HepG2 (cell line): ENCODE results near the gene RSPH4A. TPM values are rescaled to one million over a fixed set of nuclear protein-coding genes. Genes with fewer than 3 reads are reported as not detected.

Source experiments
- GRHL1 ChIP-seq: sonication (generic); formaldehyde crosslinking; conservative IDR thresholded peaks from 2 replicates; pipeline ENCODE4 v1.8.0; 2022; ENCODE audit warnings: missing genetic modification reagents
- MLXIP ChIP-seq: sonication (generic); formaldehyde crosslinking; IDR thresholded peaks from 2 replicates; pipeline ENCODE4 v1.9.0; 2021; ENCODE audit warnings: missing genetic modification reagents, borderline replicate concordance
- POLR2AphosphoS2 ChIP-seq: IDR thresholded peaks from 2 replicates; pipeline ENCODE4 v1.6.1; 2011; ENCODE audit warnings: low read depth, low read length, improper control_type of control experiment
- PRDM10 ChIP-seq: sonication (generic); formaldehyde crosslinking; IDR thresholded peaks from 2 replicates; pipeline ENCODE4 v1.4.0; 2020; ENCODE audit warnings: low read depth, missing genetic modification reagents
- PTBP1 ChIP-seq: fragments of 200-400 bp; formaldehyde crosslinking; IDR thresholded peaks from 2 replicates; pipeline ENCODE4 v1.6.1; 2018; ENCODE audit warnings: low read length, low read depth; ENCODE audit not compliant: poor library complexity, severe bottlenecking
- SP140L ChIP-seq: sonication (generic); formaldehyde crosslinking; IDR thresholded peaks from 2 replicates; pipeline ENCODE4 v1.4.0; 2020; ENCODE audit warnings: missing genetic modification reagents, borderline replicate concordance
- YEATS2 ChIP-seq: sonication (generic); formaldehyde crosslinking; IDR thresholded peaks from 2 replicates; pipeline ENCODE4 v1.4.0; 2020; ENCODE audit warnings: missing genetic modification reagents, borderline replicate concordance
- ZBTB20 ChIP-seq: sonication (generic); formaldehyde crosslinking; IDR thresholded peaks from 2 replicates; pipeline ENCODE4 v1.8.1; 2023; ENCODE audit warnings: missing genetic modification reagents, low read depth, mild to moderate bottlenecking, borderline replicate concordance
- ZKSCAN8 ChIP-seq: IDR thresholded peaks from 2 replicates; pipeline ENCODE4 v1.6.1; 2016; ENCODE audit warnings: borderline replicate concordance, missing genetic modification reagents, missing compliant biosample characterization
- ZNF253 ChIP-seq: sonication (generic); formaldehyde crosslinking; IDR thresholded peaks from 2 replicates; pipeline ENCODE4 v1.8.0; 2022; ENCODE audit warnings: mild to moderate bottlenecking, missing genetic modification reagents, borderline replicate concordance
- ZNF333 ChIP-seq: sonication (generic); formaldehyde crosslinking; IDR thresholded peaks from 2 replicates; pipeline ENCODE4 v1.4.0; 2020; ENCODE audit warnings: mild to moderate bottlenecking, missing genetic modification reagents, borderline replicate concordance
- ZNF362 ChIP-seq: sonication (generic); formaldehyde crosslinking; IDR thresholded peaks from 2 replicates; pipeline ENCODE4 v1.4.0; 2020; ENCODE audit warnings: missing genetic modification reagents, mild to moderate bottlenecking, borderline replicate concordance
- ZNF605 ChIP-seq: sonication (generic); formaldehyde crosslinking; IDR thresholded peaks from 2 replicates; pipeline ENCODE4 v1.8.0; 2022; ENCODE audit warnings: mild to moderate bottlenecking, missing genetic modification reagents
- ZNF83 ChIP-seq: sonication (generic); formaldehyde crosslinking; IDR thresholded peaks from 2 replicates; pipeline ENCODE4 v1.4.0; 2020; ENCODE audit warnings: missing genetic modification reagents, mild to moderate bottlenecking, borderline replicate concordance
- polyA plus RNA-seq, 8 experiments: library from polyadenylated mRNA; depleted of rRNA in 3 of 8; stranded (reverse) in 7 of 8; unstranded in 1 of 8; fragments of >200 nt; fragmentation: Illumina TruSeq in 4 of 8; extraction: Trizol in 4 of 8; gene quantifications; 2 replicates each; pipeline versions ENCODE4 v1.2.1 to v1.2.3, GENCODE V29; 2011 to 2016; ENCODE audit warnings: low read depth in 4 of 8, missing spikeins in 1 of 8, mixed read lengths in 1 of 8; ENCODE audit not compliant: insufficient read depth in 1 of 8
- total RNA-seq, 5 experiments: library from RNA; depleted of rRNA; stranded (reverse); fragments of >200 nt; fragmentation: Illumina TruSeq; extraction: Trizol; gene quantifications; 2 replicates each; pipeline ENCODE4 v1.2.3, GENCODE V29; 2016; ENCODE audit warnings: low read depth in 1 of 5
- TF ChIP-seq, protein P1 (sequence below): IDR thresholded peaks from 2 replicates; pipeline ENCODE4 v1.6.1; 2016; ENCODE audit warnings: low read depth, borderline replicate concordance
- TF ChIP-seq, protein P2 (sequence below): sonication (generic); formaldehyde crosslinking; IDR thresholded peaks from 2 replicates; pipeline ENCODE4 v1.4.0; 2020; ENCODE audit warnings: missing genetic modification reagents, low read depth, mild to moderate bottlenecking, borderline replicate concordance

RSPH4A gene
- total and polyA plus RNA-seq, 2 of the 13 experiments (the other 11 are each of a cell fraction or from before 2014, with no cell fraction given), result 0.24 to 0.40 TPM

DNA sequence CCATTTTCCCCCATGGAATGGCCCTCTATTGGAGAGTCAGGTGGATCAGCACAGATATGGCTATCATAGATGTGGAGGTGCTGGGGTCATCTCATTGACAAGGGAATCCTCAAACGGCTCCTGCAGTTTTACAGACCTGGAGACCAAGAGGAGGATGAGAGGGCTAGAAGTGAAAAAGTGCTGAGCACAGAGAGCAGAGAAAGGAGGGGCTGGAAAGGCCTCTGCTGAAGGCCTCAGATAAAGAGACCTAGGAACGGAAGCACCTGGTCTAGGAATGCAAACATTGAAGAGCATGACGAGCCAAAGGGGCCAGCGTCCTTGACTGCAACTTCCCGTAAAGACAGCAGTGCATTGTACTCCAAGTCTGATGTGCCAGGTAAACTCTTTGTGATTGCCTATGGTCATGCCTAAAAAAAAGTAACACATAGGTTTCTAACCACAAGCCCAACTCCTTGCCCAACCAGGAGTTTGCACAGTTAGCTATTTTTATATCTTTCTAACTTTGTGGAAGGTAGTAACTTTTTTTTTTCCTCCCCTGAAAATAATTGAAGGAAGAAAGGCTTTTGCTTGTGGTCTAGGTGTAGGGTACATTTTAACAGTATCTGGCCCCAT, 15.2 kb downstream of the RSPH4A start (continued):
- TF ChIP-seq ZNF605 (CRISPR knock-in tag) (peak; percentile 60; the same call in 1 of the 2 replicates), YEATS2 (CRISPR knock-in tag) (peak; percentile 76; the same call in 1 of the 2 replicates), MLXIP (no peak), PTBP1 (no peak), PRDM10 (CRISPR knock-in tag) (peak; percentile 52; the same call in 1 of the 2 replicates), POLR2AphosphoS2 (no peak), ZNF362 (CRISPR knock-in tag) (peak; percentile 98), ZBTB20 (CRISPR knock-in tag) (peak; percentile 97), ZNF83 (CRISPR knock-in tag) (no peak), ZKSCAN8 (CRISPR knock-in tag) (peak; percentile 93), GRHL1 (CRISPR knock-in tag) (no peak), SP140L (CRISPR knock-in tag) (0 out of 2 replicates have a peak, but pooled peaks have one; percentile 24), ZNF253 (no peak), ZNF333 (CRISPR knock-in tag) (no peak)
- TF ChIP-seq, protein P1, sequence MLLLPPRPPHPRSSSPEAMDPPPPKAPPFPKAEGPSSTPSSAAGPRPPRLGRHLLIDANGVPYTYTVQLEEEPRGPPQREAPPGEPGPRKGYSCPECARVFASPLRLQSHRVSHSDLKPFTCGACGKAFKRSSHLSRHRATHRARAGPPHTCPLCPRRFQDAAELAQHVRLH (CRISPR knock-in tag), result peak; percentile 88; the same call in 1 of the 2 replicates
- TF ChIP-seq, protein P2, sequence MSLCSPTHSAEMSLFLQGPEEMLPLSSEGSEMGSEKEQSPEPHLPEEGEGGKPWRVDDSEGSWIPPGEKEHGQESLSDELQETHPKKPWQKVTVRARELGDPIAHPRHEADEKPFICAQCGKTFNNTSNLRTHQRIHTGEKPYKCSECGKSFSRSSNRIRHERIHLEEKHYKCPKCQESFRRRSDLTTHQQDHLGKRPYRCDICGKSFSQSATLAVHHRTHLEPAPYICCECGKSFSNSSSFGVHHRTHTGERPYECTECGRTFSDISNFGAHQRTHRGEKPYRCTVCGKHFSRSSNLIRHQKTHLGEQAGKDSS (CRISPR knock-in tag), result no peak
